Suprapubic skin (tissue), 3 donors: ENCODE measurements around the gene ABCA13.

ENCODE experiments used
- EP300 ChIP-seq: sonication (generic); formaldehyde crosslinking; IDR thresholded peaks from one replicate; pipeline ENCODE4 v1.6.1; 2017; ENCODE audit warnings: antibody characterized with exemption
- POLR2A ChIP-seq, 2 donors: fragments of 450-650 bp; IDR thresholded peaks; one replicate each; pipeline ENCODE4 v1.6.1; 2017; ENCODE audit warnings: antibody characterized with exemption in 2 of 2, mild to moderate bottlenecking in 2 of 2, moderate library complexity in 2 of 2
- TF ChIP-seq, protein P1 (sequence below), 2 donors: fragments of 200-600 bp in 1 of 2; fragments of 450-650 bp in 1 of 2; sonication (generic) in 1 of 2; IDR thresholded peaks; one replicate each; pipeline ENCODE4 v1.5.1; 2016 to 2019; ENCODE audit warnings: antibody characterized with exemption in 2 of 2, mild to moderate bottlenecking in 1 of 2, moderate library complexity in 1 of 2

DNA sequence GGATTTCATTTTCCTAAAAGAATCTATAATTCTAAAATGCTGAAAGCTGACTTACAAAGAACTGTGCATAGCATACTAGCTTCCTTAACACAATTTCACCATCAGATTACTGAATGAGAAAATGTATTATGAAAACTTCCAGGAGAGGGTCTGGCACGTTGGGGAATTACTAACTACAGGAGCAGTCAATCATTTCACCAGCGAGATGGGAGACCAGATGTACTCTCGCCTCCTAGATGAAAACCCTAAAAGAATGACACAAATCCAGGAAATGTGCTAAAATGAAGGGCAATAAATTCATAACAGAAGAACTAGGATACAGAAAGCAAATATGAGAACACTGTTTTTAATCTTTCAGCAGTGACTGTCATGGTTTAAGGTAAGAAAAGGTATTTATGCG, 330.8 kb downstream of the ABCA13 start:
- TF ChIP-seq, protein P1, sequence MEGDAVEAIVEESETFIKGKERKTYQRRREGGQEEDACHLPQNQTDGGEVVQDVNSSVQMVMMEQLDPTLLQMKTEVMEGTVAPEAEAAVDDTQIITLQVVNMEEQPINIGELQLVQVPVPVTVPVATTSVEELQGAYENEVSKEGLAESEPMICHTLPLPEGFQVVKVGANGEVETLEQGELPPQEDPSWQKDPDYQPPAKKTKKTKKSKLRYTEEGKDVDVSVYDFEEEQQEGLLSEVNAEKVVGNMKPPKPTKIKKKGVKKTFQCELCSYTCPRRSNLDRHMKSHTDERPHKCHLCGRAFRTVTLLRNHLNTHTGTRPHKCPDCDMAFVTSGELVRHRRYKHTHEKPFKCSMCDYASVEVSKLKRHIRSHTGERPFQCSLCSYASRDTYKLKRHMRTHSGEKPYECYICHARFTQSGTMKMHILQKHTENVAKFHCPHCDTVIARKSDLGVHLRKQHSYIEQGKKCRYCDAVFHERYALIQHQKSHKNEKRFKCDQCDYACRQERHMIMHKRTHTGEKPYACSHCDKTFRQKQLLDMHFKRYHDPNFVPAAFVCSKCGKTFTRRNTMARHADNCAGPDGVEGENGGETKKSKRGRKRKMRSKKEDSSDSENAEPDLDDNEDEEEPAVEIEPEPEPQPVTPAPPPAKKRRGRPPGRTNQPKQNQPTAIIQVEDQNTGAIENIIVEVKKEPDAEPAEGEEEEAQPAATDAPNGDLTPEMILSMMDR (IDR thresholded peaks at IDR 0.05): no peak
- no peak for TF ChIP-seq POLR2A (IDR thresholded peaks at IDR 0.05)
- no peak for TF ChIP-seq EP300
